GM21529 (cell line): Measurements from ENCODE around the gene YY1.

ENCODE experiments used
- ATAC-seq: cut with Tn5 transposase; IDR thresholded peaks from one replicate; pipeline ENCODE4 v1.9.1; 2021; ENCODE audit not compliant: unreplicated experiment

YY1 gene

DNA sequence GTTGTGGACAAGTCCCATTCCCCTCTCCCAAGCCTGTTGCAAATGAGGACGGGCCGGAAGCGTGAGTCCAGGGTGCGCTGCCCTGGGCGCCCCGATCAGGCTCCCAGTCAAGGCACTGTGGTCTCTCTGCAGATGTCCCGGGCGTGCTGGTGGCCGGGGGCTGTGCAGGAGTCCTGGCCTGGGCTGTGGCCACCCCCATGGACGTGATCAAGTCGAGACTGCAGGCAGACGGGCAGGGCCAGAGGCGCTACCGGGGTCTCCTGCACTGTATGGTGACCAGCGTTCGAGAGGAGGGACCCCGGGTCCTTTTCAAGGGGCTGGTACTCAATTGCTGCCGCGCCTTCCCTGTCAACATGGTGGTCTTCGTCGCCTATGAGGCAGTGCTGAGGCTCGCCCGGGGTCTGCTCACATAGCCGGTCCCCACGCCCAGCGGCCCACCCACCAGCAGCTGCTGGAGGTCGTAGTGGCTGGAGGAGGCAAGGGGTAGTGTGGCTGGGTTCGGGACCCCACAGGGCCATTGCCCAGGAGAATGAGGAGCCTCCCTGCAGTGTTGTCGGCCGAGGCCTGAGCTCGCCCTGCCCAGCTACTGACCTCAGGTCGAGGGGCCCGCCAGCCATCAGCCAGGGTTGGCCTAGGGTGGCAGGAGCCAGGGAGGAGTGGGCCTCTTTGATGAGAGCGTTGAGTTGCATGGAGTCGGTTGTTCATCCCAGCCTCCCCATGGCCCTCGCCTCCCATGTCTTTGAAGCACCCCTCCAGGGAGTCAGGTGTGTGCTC is 90.5 kb downstream of the YY1 start:
- ATAC-seq: no peak

DNA sequence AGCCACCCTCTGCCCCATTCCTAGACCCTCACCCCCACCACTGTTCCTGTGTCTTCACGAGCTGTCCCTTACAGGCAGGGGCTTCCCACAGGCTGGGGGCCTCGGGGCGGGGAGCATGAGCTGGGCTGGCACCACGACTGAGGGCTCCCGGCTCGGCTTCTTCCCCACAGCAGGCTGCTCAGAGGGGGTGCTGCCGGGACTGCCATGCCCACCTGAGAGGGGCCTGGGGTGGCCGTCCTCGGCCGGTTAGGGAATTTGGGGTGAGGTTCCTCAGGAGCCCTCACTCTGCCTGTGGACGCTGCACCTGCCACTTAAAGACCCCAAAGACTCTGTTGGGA is 91.0 kb downstream of the YY1 start:
- ATAC-seq: no peak

DNA sequence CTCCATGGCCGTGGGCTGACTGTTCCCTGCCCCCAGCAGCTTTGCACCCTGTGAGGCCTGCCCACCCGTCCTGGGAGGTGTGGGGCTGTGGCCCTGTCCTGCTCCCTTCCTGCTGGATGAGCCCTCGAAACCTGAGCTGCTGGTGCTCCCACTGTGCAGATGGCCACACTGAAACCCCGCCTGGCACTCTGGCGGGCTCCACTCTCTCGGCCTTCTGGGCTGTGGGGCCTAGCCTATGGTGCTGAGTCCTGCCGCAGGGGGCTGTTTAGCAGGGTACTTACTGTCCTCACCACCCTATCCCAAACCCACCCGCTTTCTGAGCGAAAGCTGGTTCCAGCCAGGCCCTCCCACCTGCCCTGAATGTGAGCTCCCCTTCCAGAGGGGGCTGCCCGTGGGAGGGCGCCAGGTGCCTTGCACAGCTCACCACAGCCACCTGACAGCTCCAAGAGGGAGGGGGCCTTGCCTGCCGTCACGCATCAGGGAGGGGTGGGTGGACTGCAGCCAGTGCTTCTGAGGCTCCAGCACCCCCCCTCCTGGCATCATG is 91.5 kb downstream of the YY1 start:
- ATAC-seq: no peak

DNA sequence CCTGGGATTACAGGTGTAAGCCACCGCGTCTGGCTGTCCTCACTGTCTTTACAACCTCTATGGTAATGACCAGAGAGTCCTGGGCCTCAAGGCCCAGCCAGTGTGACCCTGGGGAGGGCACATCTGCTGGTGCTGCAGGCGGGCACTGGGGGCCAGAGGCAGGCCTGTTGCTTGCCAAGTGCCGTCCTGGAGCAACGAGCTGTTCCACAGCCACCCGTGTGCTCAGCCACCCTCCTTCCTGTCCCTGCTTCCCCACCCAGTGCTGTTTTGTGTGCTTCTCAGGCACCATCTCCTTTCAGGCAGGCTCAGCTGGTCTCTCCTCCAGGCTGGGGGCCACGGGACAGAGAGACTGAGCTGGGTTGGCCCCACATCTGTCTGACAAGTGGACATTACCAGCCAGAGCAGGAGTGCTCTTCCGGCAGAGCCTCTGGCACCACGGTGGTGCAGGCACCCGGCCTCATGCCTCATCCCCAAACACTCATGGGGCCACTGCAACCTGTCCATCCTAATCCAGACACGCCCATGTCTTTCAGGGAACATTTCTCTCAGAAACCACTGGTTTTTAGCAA is 93.2 kb downstream of the YY1 start:
- ATAC-seq: no peak
